HEK293 (cell line): ENCODE results near the gene TRAM2.

Experiments used
- CTCF ChIP-seq: fragments of 450-650 bp; formaldehyde crosslinking; IDR thresholded peaks from 2 replicates; pipeline ENCODE4 v1.5.1; 2016; ENCODE audit warnings: missing biosample characterization, missing genetic modification characterization
- PRDM10 ChIP-seq: fragments of 450-650 bp; formaldehyde crosslinking; IDR thresholded peaks from 2 replicates; pipeline ENCODE4 v1.5.1; 2016; ENCODE audit warnings: missing biosample characterization, missing genetic modification characterization
- PRDM2 ChIP-seq: fragments of 450-650 bp; formaldehyde crosslinking; IDR thresholded peaks from 2 replicates; pipeline ENCODE4 v1.5.1; 2016; ENCODE audit warnings: missing biosample characterization, missing genetic modification characterization, borderline replicate concordance
- SP2 ChIP-seq: fragments of 450-650 bp; formaldehyde crosslinking; IDR thresholded peaks from 2 replicates; pipeline ENCODE4 v1.5.1; 2016; ENCODE audit warnings: missing biosample characterization, missing genetic modification characterization
- ZNF169 ChIP-seq: fragments of 450-650 bp; formaldehyde crosslinking; IDR thresholded peaks from 2 replicates; pipeline ENCODE4 v1.5.1; 2016; ENCODE audit warnings: missing biosample characterization, missing genetic modification characterization
- ZNF175 ChIP-seq: fragments of 450-650 bp; formaldehyde crosslinking; IDR thresholded peaks from 2 replicates; pipeline ENCODE4 v1.5.1; 2016; ENCODE audit warnings: missing biosample characterization, missing genetic modification characterization
- ZNF23 ChIP-seq: fragments of 450-650 bp; formaldehyde crosslinking; IDR thresholded peaks from 2 replicates; pipeline ENCODE4 v1.5.1; 2016; ENCODE audit warnings: missing biosample characterization, missing genetic modification characterization, borderline replicate concordance
- ZNF394 ChIP-seq: fragments of 450-650 bp; formaldehyde crosslinking; IDR thresholded peaks from 2 replicates; pipeline ENCODE4 v1.5.1; 2016; ENCODE audit warnings: missing biosample characterization, missing genetic modification characterization, mild to moderate bottlenecking, moderate library complexity, borderline replicate concordance

- no peak for TF ChIP-seq ZNF394 (tag by site-specific recombination)
- TF ChIP-seq ZNF175 (tag by site-specific recombination) = no peak
- TF ChIP-seq ZNF169 (tag by site-specific recombination) = no peak
- TF ChIP-seq PRDM2 (tag by site-specific recombination) = no peak
- TF ChIP-seq SP2 (tag by site-specific recombination) = no peak
- TF ChIP-seq PRDM10 (tag by site-specific recombination) = no peak
- TF ChIP-seq CTCF = no peak
- TF ChIP-seq ZNF23 (tag by site-specific recombination) = no peak
These were observed 37.9 kb downstream of the TRAM2 start for GRCh38 chr6:52538901-52539354.
